Mucosa of descending colon (tissue), 3 donors: ENCODE results near the gene RNF113A. TPM values are rescaled to one million over a fixed set of nuclear protein-coding genes. Genes with fewer than 3 reads are reported as not detected.

Experiments used
- total RNA-seq, 3 donors: library from RNA; stranded (reverse); fragmentation: NEBNext Ultra II Directional in 2 of 3; extraction: Animal tissue kit (Norgen Biotek cat#: 25700) in 2 of 3; gene quantifications; one replicate each; pipeline versions ENCODE4 v1.2.1 to v1.2.4, GENCODE V29; 2021 to 2023
- donor health status: DM: no; HTN: no; CAD: no; lungs with moderate emphysema.
- donor health status: DM: no; HTN: no; CAD: no.
- donor health status: DM: no; HTN: yes; CAD: no.

RNF113A gene
- total RNA-seq, 3 donors from 2014 or later: 12.2 to 13.5 (median 12.6) TPM

Other genes with a start within 250 kb of the RNF113A start
- gene SEPTIN6, start 178.6 kb downstream of the RNF113A start, total RNA-seq: 10 to 100 TPM; 10.6 to 58.1 (median 14.5) TPM
- 1 to 10 TPM; 1.4 to 2.7 (median 2.1) TPM for gene SOWAHD, start 113.1 kb downstream of the RNF113A start, total RNA-seq
- gene RPL39, start 80.1 kb downstream of the RNF113A start, total RNA-seq: 1,000 to 10,000 TPM; 1,241 to 1,374 (median 1,261) TPM
- 10 to 100 TPM in 1 of 3 donors, 1 to 10 TPM in 2; 7.2 to 11.1 (median 8.8) TPM for gene UPF3B, start 18.8 kb downstream of the RNF113A start, total RNA-seq
- 100 to 1,000 TPM; 157 to 191 (median 187) TPM for gene NDUFA1, start 99 bp upstream of the RNF113A start, total RNA-seq
- gene AKAP14, start 24.2 kb upstream of the RNF113A start, total RNA-seq: not detected
- gene NKAP, start 72.0 kb upstream of the RNF113A start, total RNA-seq: 1 to 10 TPM; 5.2 to 7.1 (median 7.0) TPM
- not detected for gene RHOXF2B, start 206.0 kb upstream of the RNF113A start, total RNA-seq
- gene RHOXF1, start 244.2 kb upstream of the RNF113A start, total RNA-seq: under 1 TPM in 1 of 3 donors, not detected in 2; 0.66 TPM